Measurements from ENCODE around the gene PCDHAC2. TPM values are rescaled to one million over a fixed set of nuclear protein-coding genes. Genes with fewer than 3 reads are reported as not detected.

Gene PCDHAC2
- total and polyA plus RNA-seq, 2 of the 13 experiments (the other 11 are each of a cell fraction or from before 2014, with no cell fraction given), result not detected

- TF ChIP-seq ZBTB10 (CRISPR knock-in tag; IDR thresholded peaks at IDR 0.05; ENCODE audit: borderline replicate concordance), result no peak
Measured at GRCh38 chr5:140965905-140966292, 377 bp upstream of the PCDHAC2 start (continued).

- no peaks in the 10 kb centered on the region for H3K4me1 ChIP-seq (ENCODE audit: insufficient read depth, low read length)
- H3K27ac ChIP-seq (ENCODE audit: extremely low read length, insufficient read depth, low read length), result no peak overlapping the region
- no peak overlapping the region for H2AFZ ChIP-seq (ENCODE audit: low read length)
- no peaks in the 10 kb centered on the region for H3K9me3 ChIP-seq (ENCODE audit: low read length)
- DNase-seq (ENCODE audit: low spot score), result no peak
- in situ Hi-C loops (cut with HindIII; ENCODE audit: extremely low pct_ligation_motif_present, low pct_unique_long_range_greater_than_20kb), result no loop called here
- no peak overlapping the region for H3K4me2 ChIP-seq (ENCODE audit: low read depth, low read length)
- no peaks in the 10 kb centered on the region for H3K36me3 ChIP-seq (replicated peaks in 1 of 2; ENCODE audit: control insufficient read depth in 1 of 2, insufficient read depth in 2 of 2, low read length in 2 of 2)
- POLR2A ChIA-PET, result no interaction called here
- no peak for TF ChIP-seq REXO4 (CRISPR knock-in tag; IDR thresholded peaks at IDR 0.05; ENCODE audit: borderline replicate concordance)
- BruUV-seq (replicated peaks), result no TSS peak
- H3K27me3 ChIP-seq (ENCODE audit: control insufficient read depth in 1 of 2, insufficient read depth in 2 of 2, low read length in 2 of 2), result peaks cover 0 to 20% of the 10 kb centered on the region in 2 experiments; a peak in 3 of 5 replicates
- H4K20me1 ChIP-seq (ENCODE audit: insufficient read depth, low read length), result no peaks in the 10 kb centered on the region
- no peak; the same call in 1 of the 3 replicates for ATAC-seq
- FAIRE-seq, result no peak
- intact Hi-C loops (cut with micrococcal nuclease; ENCODE audit: unreplicated experiment), result no loop called here
- no peak overlapping the region for H3K4me3 ChIP-seq (replicated peaks in 1 of 3; ENCODE audit: insufficient read depth in 1 of 3, low read depth in 2 of 3, low read length in 3 of 3)
- 82% methylated on average over 8 of the region's 34 CpGs for WGBS (ENCODE audit: low lambda C conversion rate)
- no peak overlapping the region for H3K9ac ChIP-seq (ENCODE audit: insufficient read depth, low read depth, low read length)
- CTCF ChIA-PET (ENCODE audit: low intra/inter-chr PET ratio, low total read pairs), result no interaction called here
- no peaks in the 10 kb centered on the region for H3K79me2 ChIP-seq (ENCODE audit: insufficient read depth, low read length)
Measured at GRCh38 chr5:140967226-140967893, 1.1 kb downstream of the PCDHAC2 start.

- DNase-seq (ENCODE audit: low spot score) (no peak), FAIRE-seq (no peak), ATAC-seq (no peak)
- Histone ChIP-seq H3K36me3 (replicated peaks in 1 of 2; ENCODE audit: control insufficient read depth in 1 of 2, insufficient read depth in 2 of 2, low read length in 2 of 2) (no peaks in the 10 kb centered on the region), H3K4me1 (ENCODE audit: insufficient read depth, low read length) (no peaks in the 10 kb centered on the region), H3K27me3 (ENCODE audit: control insufficient read depth in 1 of 2, insufficient read depth in 2 of 2, low read length in 2 of 2) (peaks cover 0 to 15% of the 10 kb centered on the region in 2 experiments; a peak in 3 of 5 replicates), H4K20me1 (ENCODE audit: insufficient read depth, low read length) (no peaks in the 10 kb centered on the region), H3K9me3 (ENCODE audit: low read length) (no peaks in the 10 kb centered on the region), H3K4me3 (replicated peaks in 1 of 3; ENCODE audit: insufficient read depth in 1 of 3, low read depth in 2 of 3, low read length in 3 of 3) (no peak overlapping the region), H3K79me2 (ENCODE audit: insufficient read depth, low read length) (no peaks in the 10 kb centered on the region), H3K27ac (ENCODE audit: extremely low read length, insufficient read depth, low read length) (no peak overlapping the region), H3K9ac (ENCODE audit: insufficient read depth, low read depth, low read length) (no peak overlapping the region), H2AFZ (ENCODE audit: low read length) (no peak overlapping the region), H3K4me2 (ENCODE audit: low read depth, low read length) (no peak overlapping the region)
- ChIA-PET POLR2A (no interaction called here), CTCF (ENCODE audit: low intra/inter-chr PET ratio, low total read pairs) (no interaction called here)
- intact Hi-C loops (cut with micrococcal nuclease; ENCODE audit: unreplicated experiment) (no loop called here), in situ Hi-C loops (cut with HindIII; ENCODE audit: extremely low pct_ligation_motif_present, low pct_unique_long_range_greater_than_20kb) (no loop called here)
- BruUV-seq (replicated peaks), result no TSS peak
- TF ChIP-seq GATAD1 (CRISPR knock-in tag; IDR thresholded peaks at IDR 0.05) (no peak), ZNF280D (CRISPR knock-in tag; IDR thresholded peaks at IDR 0.05) (no peak), THAP9 (CRISPR knock-in tag; IDR thresholded peaks at IDR 0.05; ENCODE audit: borderline replicate concordance) (no peak)
Measured at GRCh38 chr5:140969880-140970279, 3.6 kb downstream of the PCDHAC2 start.

Data from HepG2 (cell line).